HG02970 (cell line): ENCODE measurements around the gene PRKACB.
"Not testable (repeated sequence)": the region's sequence is repeated elsewhere in the genome, so short reads cannot be mapped to it uniquely, and the experiment has no call there.

ENCODE experiments used
- ATAC-seq: cut with Tn5 transposase; IDR thresholded peaks from one replicate; pipeline ENCODE4 v1.9.1; 2021; ENCODE audit warnings: mild to moderate bottlenecking, moderate library complexity, moderate number of reproducible peaks; ENCODE audit not compliant: unreplicated experiment, low FRiP score

PRKACB gene

DNA sequence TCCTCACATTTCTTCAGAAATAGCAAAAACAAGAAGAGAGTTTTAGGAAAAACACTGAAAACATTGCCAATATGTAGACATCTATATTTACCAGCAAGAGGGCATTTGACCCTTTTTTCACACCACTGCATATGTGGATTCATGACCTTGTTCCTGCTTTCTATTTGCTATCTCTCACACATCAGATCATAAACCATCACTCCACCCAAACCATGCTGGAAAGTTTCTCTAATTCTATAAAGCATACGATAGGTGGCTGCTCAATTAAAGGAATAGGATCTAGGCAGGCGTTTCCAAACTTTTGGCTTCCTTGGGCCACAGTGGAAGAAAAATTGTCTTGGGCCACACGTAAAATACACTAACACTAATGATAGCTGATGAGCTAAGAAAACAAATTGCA lies 121.8 kb downstream of the PRKACB start:
- ATAC-seq: no peak

DNA sequence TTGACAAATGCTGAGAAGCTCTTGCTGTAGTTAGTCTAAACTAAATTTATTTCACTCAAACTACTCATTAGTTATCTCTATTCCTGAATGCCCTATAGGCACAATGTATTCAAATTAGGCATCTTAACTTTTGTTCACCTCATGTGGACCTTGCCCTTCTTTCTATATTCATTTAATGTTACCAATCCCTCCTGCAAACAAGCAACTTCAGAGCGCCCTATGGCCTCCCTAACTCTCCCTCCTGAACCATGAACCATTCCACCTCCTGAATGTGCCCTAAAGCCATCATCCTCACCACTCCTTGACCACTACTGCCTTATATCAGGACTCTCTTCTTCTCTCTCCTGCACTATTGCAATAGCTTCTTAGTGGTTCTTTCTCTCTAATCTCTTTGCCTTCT lies 122.7 kb downstream of the PRKACB start:
- no peak for ATAC-seq

DNA sequence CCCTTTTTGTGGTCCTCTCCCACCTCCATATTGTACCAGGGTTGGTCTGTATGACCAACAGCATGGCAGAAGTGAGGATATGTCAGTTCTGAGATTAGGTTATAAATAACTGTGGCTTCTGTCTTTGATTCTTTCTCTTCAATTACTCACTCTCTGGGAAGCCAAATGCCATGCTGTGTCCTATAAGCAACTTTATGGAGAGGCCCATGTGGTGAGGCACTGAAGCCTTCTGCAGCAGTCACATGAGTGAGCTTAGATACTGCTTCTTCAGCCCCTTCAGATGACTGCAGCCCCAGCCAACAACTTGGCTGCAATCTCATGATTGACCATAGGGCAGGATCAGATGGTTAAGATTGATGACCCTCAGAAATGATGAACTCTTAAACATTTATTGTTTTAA lies 123.4 kb downstream of the PRKACB start:
- ATAC-seq: no peak

DNA sequence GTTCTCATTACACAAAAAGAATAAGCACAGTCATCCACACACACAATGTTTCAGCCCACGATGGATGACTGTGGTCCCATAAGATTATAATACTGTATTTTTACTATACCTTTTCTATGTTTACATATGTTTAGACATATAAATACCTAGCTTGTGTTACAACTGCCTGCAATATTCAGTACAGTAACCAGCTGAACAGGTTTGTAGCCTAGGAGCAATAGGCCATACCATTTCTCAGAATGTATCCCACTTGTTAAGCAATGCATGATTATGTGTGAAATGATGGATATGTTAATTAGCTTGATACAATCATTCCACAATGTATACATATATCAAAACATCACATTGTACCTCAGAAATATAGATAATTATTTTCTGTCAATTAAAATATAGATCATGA lies 124.3 kb downstream of the PRKACB start:
- ATAC-seq: no peak

DNA sequence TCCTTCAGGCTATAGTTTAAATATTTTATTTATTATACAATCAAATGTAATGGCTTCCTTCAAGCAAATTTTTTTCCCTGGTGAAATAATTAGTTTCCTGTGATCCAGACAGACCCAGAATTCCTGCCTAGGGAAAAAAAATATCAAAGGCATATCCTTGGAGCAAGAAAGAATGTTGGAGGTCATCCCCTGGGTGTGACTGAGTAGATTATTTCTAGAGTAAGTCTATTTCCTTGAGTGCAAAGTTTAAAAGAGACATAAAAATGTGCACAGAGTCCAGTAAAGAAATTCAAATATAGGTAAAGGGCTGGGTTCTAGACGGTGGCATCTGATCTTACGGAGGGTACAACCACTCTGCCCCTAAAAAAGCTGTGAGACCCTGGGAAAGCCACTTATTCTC lies 125.2 kb downstream of the PRKACB start:
- ATAC-seq: no peak

DNA sequence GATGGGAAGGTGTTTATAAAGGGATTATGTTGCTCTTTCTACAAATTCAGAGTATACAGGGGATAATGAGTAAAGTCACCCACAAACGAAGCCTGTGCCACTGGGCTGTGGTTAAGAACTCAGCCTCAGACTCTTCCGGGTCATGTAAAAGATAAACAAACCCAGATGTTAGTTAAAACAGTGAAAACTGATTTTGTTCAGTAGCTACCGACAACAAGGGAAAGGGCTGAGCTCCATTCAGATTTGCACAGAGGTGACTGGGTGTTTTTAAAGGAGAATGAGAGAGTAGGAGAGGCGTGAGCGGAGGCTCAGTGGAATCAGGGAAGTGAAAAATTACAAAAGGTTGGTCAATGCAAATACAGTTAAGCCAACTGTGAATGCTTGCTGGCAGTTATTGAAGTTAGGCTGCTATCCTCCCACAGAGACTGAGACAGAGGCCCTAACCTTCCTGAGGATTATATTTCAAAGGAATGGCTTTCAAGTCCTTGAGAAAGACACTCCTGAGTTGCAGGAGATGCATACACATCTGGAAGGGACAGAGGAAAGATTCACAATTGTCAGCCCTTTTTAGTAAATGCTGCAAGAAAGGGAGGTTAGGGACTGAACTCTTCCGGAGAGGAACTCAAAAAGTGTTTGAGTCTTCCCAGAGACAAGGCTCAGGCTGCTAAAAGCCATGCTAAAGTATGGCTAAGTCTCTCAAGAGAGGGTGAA lies 127.5 kb downstream of the PRKACB start:
- ATAC-seq: peak; percentile 90

DNA sequence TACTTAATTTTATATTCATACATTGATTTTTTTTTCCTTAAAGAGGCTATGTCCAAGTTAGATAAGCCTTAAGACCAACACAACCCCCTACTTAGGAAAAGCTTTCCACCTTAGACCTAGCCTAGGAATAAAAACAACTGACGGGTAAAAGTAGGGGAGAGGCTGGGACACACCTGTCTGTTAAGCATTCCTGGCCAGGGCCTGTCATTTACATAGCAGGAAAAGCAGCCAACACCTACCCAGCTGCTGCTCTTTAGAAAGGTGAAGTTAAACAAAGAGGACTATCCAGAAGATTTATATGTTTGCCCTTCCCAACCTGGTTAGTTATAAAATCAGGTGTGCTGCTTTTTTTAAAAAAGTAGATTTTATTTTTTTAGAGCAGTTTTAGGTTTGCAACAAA lies 128.3 kb downstream of the PRKACB start:
- ATAC-seq: no peak

DNA sequence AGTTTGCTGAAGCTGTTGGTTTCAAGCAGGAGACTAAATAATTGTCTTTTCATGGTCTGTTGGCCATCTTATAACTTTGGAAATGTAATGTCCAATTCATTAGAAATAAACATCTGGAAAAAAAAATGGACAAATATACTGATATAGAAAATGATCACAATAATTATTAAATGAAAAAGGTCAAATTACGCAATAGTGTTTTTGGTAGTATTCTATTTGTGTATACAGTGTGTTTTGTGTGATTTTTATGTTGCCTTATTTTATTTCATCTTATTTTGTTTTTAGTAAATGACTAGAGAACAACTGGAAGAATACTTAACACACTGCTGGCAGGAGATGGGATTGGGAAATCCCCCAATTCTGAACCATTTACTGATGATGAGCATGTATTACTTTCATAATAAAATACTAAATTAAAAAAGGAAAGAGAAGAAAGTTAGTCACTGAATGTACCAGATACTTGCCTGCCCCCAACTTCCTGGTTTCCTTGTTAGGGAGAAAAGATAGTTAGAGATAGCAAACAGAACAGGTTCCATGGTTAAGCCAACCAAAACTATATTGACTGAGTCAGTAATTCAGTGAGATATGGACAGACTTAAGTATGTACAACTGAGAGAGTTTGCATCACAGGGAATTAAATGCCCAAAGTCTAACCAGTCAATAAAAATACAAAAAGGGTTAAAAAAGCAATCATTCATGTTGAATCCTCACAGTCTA lies 133.4 kb downstream of the PRKACB start:
- no peak for ATAC-seq

DNA sequence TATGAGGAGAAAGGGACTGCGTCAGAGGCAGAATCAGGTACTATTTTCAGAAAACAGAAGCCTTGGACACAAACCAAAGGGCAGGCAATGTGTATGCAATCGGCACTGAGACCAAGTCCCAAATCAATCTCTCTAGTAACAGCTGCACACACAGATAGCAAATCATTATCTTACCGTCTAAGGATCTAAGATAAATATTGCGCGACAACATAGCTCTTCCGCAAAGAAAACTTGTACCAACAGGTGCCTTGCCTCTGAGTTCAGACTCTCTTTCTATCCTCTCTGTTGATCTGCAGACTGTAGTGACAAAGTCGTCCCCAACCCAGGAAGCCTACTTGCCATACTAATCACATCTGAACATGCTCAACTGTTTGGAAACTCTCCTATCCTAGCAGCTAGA lies 134.8 kb downstream of the PRKACB start:
- no peak for ATAC-seq

DNA sequence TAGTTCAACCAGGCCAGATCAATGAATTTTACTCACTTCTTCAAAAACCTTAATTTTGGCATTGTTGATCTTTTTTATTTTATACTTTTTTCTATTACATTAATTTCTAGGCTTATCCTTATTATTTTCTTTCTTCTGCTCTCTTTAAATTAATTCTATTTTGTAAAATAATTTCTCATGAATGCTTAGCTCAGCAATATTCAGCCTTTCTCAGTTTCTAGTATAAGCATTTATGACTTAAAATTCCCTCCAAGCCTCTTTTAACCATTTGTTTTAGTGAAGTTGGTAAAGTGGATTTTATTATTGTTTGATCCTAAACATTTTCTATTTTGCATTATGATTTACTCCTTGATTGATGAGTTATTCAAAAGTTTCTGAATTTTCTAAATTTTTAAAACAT lies 136.8 kb downstream of the PRKACB start:
- no peak for ATAC-seq

DNA sequence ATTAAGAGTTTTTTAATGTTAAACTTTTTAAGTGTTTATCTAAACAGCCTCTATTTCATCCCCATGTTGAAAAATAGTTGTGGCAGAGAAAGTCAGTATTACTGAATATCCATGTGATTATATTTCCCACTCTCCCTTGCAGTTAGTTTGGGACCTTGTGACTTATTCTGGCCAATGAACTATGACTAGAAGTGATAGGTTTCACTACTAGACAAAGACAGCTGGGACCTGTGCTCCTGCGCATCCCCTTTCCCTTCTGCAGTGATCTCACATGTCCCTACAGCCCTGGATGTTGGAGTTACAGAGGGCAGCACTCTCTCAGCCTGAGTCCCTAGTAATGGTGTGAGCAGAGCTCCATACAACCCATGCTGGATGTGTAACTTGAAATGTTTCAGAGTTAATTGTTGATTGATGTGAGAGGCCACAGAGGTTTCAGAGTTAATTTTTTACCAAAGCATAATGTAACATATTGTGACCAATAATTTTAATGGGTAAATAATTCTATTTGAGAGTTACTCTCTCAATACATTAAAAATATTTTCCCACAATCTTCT lies 138.8 kb downstream of the PRKACB start:
- ATAC-seq: no peak

DNA sequence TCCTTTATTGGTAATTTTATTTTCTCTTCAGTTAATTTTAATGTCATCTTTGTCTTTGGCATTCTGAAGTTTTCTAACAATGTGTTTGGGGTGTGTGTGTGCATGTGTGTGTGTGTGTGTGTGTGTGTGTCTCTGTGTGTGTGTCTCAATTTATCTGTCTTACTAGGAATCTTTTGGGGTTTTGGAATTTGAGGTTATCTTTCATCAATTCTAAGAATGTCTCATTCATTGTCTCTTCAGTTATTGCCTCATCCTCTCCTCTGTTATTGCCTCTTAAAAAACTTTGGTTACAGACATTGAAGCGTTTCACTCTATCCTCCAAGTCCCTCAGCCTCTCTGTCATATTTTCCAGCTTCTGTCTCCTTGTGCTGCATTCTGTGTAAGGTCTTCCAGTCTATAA lies 139.3 kb downstream of the PRKACB start:
- ATAC-seq: no peak

DNA sequence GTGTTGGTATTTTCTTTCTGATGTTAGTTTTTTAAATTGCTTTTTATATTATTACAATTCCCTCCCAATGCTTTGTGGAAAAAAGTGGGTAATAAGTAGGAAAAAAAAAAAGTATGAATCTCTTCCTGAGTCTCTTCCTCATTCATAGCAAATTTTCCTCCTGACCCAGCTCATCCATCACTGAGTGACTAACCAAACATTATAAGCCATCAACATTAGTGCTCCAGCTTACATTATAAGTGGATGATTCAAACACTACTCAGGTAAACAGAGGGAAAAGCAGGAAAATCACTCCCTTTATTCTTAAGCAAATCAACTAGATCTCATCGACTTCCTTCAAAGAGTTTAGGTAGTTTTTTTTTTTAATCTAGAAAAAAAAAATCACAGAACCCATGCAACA lies 142.0 kb downstream of the PRKACB start:
- no peak for ATAC-seq

DNA sequence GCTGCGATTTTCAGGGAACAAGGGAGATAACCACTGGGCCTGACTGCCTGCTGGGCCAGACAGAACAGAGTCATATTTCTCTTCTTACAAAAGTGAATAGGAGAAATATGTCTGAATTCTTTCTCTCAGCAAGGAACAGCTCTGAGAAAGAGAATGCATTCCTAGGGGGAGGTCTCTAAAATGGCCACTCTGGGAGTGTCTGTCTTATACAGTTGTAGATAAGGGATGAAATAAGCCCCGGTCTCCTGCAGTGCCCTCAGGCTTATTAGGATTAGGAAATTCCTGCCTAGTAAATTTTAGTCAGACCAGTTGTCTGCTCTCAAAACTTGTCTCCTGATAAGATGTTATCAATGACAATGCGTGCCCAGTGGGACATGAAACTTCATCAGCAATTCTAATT lies 143.3 kb downstream of the PRKACB start:
- not testable (repeated sequence) for ATAC-seq
